Esophagus muscularis mucosa (tissue), 4 donors: ENCODE data around the gene ATP4B. TPM values are rescaled to one million over a fixed set of nuclear protein-coding genes. Genes with fewer than 3 reads are reported as not detected.

Source experiments
- DNase-seq: peaks from one replicate; pipeline ENCODE4 v3.0.0-alpha.2; 2017; ENCODE audit errors: extremely low spot score
- H3K27ac ChIP-seq, 4 donors: fragments of 200-600 bp; sonication (generic); replicated peaks in 1 of 4; 1 replicate in 3 of 4; 2 replicates in 1 of 4; pipeline ENCODE4 v1.5.1; 2016 to 2019; ENCODE audit warnings: mild to moderate bottlenecking in 1 of 4
- H3K27me3 ChIP-seq, 4 donors: fragments of 200-600 bp; sonication (generic); one replicate each; pipeline versions ENCODE4 v1.5.1 to v1.6.0; 2016 to 2019
- H3K36me3 ChIP-seq, 4 donors: fragments of 200-600 bp; sonication (generic); one replicate each; pipeline ENCODE4 v1.5.1; 2016 to 2019
- H3K4me1 ChIP-seq, 4 donors: fragments of 200-600 bp; sonication (generic); one replicate each; pipeline ENCODE4 v1.5.1; 2016 to 2019
- H3K4me3 ChIP-seq, 4 donors: fragments of 200-600 bp; sonication (generic); 1 replicate in 2 of 4; 2 replicates in 2 of 4; pipeline ENCODE4 v1.5.1; 2016 to 2019; ENCODE audit warnings: mild to moderate bottlenecking in 4 of 4, moderate library complexity in 1 of 4
- H3K9me3 ChIP-seq, 4 donors: fragments of 200-600 bp; sonication (generic); 1 replicate in 3 of 4; 2 replicates in 1 of 4; pipeline ENCODE4 v1.5.1; 2016 to 2019
- EP300 ChIP-seq: sonication (generic); formaldehyde crosslinking; IDR thresholded peaks from one replicate; pipeline ENCODE4 v1.6.1; 2017; ENCODE audit warnings: antibody characterized with exemption
- POLR2A ChIP-seq: fragments of 450-650 bp; IDR thresholded peaks from one replicate; pipeline ENCODE4 v1.6.1; 2017; ENCODE audit warnings: antibody characterized with exemption, moderate library complexity, mild to moderate bottlenecking, low read depth
- POLR2AphosphoS5 ChIP-seq, 2 donors: sonication (generic); formaldehyde crosslinking; IDR thresholded peaks; one replicate each; pipeline ENCODE4 v1.6.1; 2017; ENCODE audit warnings: antibody characterized with exemption in 2 of 2
- WGBS: methylation state at CpG from one replicate; pipeline ENCODE4 v1.1.5; 2018; 5-methylcytosine and 5-hydroxymethylcytosine counted together
- intact Hi-C: fragments of 100-400 bp; cut with DNase I; formaldehyde crosslinking; loops from one replicate; pipeline ENCODE4 v1.15.1; 2023
- total RNA-seq, 4 donors: library from RNA; depleted of rRNA; stranded (reverse); fragments of >200 nt; gene quantifications; one replicate each; pipeline versions ENCODE4 v1.1.0 to v1.2.1, GENCODE V29; 2016
- TF ChIP-seq, protein P1 (sequence below), 3 experiments: fragments of 200-600 bp in 2 of 3; fragments of 450-650 bp in 1 of 3; sonication (generic) in 2 of 3; IDR thresholded peaks; one replicate each; pipeline ENCODE4 v1.5.1; 2017 to 2019; ENCODE audit warnings: antibody characterized with exemption in 3 of 3, mild to moderate bottlenecking in 2 of 3, moderate library complexity in 1 of 3

The ATP4B gene
- total RNA-seq, 4 donors from 2014 or later: not detected

DNA sequence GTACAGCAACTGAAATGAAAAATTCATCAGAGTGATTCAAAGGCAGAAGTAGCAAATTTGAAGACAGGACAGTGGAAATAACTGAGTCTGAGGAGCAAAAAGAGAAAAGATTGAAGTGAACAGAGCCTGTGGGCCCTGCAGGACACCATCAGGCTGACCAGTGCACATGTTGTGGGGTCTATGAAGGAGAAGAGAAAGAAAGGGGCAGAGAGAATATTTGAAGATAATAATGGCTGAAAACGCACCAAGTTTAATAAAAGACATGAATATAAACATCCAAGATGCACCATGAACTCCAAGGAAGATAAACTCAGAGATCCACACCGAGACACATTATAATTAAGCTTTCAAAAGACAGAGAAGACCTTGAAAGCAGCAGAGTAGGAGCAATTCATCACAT is 15.4 kb downstream of the ATP4B start:
- Histone ChIP-seq H3K27me3 (no peaks in the 10 kb centered on the region), H3K27ac (no peak overlapping the region), H3K9me3 (no peaks in the 10 kb centered on the region), H3K4me1 (peaks cover 4 to 11% (median 9%) of the 10 kb centered on the region in 4 donors), H3K36me3 (peaks cover 13 to 32% (median 22%) of the 10 kb centered on the region in 4 donors), H3K4me3 (no peak overlapping the region)
- DNase-seq: no peak
- intact Hi-C loops: no loop called here
- WGBS: 92% methylated on average over 2 of the region's 2 CpGs
- TF ChIP-seq, protein P1, sequence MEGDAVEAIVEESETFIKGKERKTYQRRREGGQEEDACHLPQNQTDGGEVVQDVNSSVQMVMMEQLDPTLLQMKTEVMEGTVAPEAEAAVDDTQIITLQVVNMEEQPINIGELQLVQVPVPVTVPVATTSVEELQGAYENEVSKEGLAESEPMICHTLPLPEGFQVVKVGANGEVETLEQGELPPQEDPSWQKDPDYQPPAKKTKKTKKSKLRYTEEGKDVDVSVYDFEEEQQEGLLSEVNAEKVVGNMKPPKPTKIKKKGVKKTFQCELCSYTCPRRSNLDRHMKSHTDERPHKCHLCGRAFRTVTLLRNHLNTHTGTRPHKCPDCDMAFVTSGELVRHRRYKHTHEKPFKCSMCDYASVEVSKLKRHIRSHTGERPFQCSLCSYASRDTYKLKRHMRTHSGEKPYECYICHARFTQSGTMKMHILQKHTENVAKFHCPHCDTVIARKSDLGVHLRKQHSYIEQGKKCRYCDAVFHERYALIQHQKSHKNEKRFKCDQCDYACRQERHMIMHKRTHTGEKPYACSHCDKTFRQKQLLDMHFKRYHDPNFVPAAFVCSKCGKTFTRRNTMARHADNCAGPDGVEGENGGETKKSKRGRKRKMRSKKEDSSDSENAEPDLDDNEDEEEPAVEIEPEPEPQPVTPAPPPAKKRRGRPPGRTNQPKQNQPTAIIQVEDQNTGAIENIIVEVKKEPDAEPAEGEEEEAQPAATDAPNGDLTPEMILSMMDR (IDR thresholded peaks at IDR 0.05): no peak
- TF ChIP-seq POLR2A (no peak), POLR2AphosphoS5 (IDR thresholded peaks at IDR 0.05) (no peak), EP300 (no peak)

DNA sequence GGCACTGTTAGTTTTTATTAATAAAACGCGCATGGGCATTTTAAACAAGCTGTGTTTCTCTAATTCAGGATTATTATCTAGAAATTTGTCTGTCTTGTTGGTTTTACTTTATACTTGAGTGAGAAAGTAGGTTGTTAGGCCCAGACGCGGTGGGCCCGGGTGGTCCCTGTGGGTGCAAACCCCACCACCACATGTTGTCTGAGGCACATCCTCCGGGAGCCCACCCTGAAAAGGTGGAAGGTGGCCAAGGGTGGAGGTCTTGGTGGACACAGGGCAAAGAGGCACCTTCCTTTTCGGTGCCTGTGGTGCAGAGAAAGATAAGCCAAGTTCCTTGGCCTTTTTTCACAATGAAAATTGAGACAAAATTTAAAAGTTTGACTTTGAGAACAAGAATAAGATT is 16.6 kb downstream of the ATP4B start:
- H3K4me3 ChIP-seq: no peak overlapping the region
- 85% methylated on average over 7 of the region's 7 CpGs for WGBS
- H3K9me3 ChIP-seq: no peaks in the 10 kb centered on the region
- no peak overlapping the region for H3K27ac ChIP-seq
- DNase-seq: no peak
- intact Hi-C loops: no loop called here
- no peaks in the 10 kb centered on the region for H3K27me3 ChIP-seq
- TF ChIP-seq, protein P1 (IDR thresholded peaks at IDR 0.05): no peak
- TF ChIP-seq POLR2AphosphoS5 (IDR thresholded peaks at IDR 0.05): no peak
- TF ChIP-seq POLR2A: no peak
- no peak for TF ChIP-seq EP300
- no peaks in the 10 kb centered on the region for H3K4me1 ChIP-seq
- peaks cover 25 to 44% (median 34%) of the 10 kb centered on the region in 4 donors for H3K36me3 ChIP-seq

DNA sequence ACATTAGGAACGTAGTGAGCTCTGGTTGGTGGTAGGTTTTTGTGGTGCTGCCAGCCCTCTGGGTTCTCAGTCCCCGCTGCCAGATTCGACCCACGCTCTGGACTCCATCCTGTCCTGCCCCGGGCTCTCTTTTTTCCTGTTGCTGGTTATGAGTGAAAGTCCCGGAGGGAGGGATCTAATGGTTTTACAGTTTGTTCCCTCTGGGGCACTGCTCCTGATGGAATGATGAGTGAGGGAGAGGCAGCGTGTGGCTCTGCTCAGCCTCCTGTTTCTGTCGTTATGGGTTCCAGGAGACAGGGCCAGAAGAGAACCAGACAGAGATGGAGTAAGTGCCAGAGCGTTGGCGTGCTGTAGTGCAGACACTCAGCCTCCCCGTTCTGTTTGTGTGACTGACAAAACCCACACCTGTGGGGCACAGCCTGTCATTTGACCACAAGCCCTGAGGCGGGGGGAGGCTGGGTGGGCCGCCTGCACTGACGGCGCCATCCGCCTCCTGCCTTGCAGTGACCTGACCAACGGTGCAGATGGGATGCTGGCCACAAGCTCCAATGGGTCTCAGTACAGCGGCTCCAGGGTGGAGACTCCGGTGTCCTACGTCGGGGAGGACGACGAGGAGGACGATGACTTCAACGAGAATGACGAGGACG is 18.3 kb downstream of the ATP4B start:
- H3K27me3 ChIP-seq: no peaks in the 10 kb centered on the region
- DNase-seq: no peak
- 87% methylated on average over 27 of the region's 27 CpGs for WGBS
- peaks cover 26 to 61% (median 51%) of the 10 kb centered on the region in 4 donors for H3K36me3 ChIP-seq
- no peaks in the 10 kb centered on the region for H3K9me3 ChIP-seq
- H3K4me1 ChIP-seq: no peaks in the 10 kb centered on the region
- intact Hi-C loops: no loop called here
- TF ChIP-seq POLR2A (no peak), EP300 (no peak), POLR2AphosphoS5 (IDR thresholded peaks at IDR 0.05) (no peak)
- TF ChIP-seq, protein P1 (IDR thresholded peaks at IDR 0.05): no peak
- no peak overlapping the region for H3K4me3 ChIP-seq
- H3K27ac ChIP-seq: no peak overlapping the region

DNA sequence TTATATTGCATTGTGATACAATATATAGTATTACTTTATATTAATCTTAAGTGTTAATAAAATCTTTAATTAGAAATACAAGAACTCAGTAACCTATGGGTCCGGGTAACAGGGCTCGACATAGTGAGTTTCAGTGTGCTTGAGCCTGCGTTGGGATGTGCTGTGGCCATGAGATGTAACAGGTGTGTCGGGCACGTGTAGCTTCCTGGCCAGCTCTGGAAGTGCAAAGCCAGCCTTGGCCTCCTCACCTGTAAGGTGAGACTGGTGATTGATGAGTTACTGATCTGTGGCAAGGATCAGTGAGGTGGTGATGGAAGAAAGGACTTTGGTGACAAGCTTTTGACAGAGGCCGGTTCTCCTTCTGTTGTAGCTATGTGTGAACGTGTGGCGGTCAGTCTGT is 19.2 kb downstream of the ATP4B start:
- Histone ChIP-seq H3K4me1 (no peaks in the 10 kb centered on the region), H3K27ac (no peak overlapping the region), H3K4me3 (no peak overlapping the region), H3K27me3 (no peaks in the 10 kb centered on the region), H3K9me3 (no peaks in the 10 kb centered on the region), H3K36me3 (peaks cover 26 to 70% (median 60%) of the 10 kb centered on the region in 4 donors)
- 86% methylated on average over 8 of the region's 8 CpGs for WGBS
- DNase-seq: no peak
- no peak for TF ChIP-seq EP300
- TF ChIP-seq, protein P1 (IDR thresholded peaks at IDR 0.05): no peak
- TF ChIP-seq POLR2AphosphoS5 (IDR thresholded peaks at IDR 0.05): no peak
- no peak for TF ChIP-seq POLR2A
- intact Hi-C loops: no loop called here
